HG02981 (cell line): Measurements from ENCODE around the gene PSME1.

Experiments
- ATAC-seq: cut with Tn5 transposase; IDR thresholded peaks from one replicate; pipeline ENCODE4 v1.9.1; 2021; ENCODE audit warnings: mild to moderate bottlenecking, moderate library complexity; ENCODE audit not compliant: unreplicated experiment

PSME1 gene

DNA sequence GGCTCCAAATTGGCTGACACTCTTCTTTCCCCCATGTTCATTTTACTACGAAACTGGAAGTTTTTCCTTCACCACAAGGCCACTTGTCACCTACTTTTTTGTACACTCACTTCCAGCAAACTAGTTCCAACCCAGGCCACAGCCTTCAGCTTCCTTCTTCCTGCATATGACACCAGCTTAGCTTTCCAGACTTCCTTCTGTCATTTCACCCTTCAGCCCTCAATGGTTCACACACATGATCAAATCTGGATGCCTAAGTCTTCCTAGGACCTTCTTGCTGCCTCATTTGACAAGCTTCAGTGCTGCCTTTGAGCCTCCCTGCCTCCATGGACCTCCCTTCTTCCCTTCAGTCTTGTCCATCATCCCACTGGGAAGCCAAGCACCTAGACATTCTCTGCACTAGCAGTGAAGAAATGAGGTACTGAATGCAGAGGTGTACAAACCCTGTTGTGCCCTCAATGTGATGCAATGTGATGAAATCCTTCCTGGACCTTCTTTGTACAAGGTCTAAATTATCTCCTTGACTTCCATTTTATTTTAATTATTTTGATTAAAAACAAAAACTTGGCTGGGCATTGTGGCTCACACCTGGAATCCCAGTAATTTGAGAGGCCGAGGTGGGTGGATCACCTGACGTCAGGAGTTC, 31.6 kb downstream of the PSME1 start:
- no peak for ATAC-seq

DNA sequence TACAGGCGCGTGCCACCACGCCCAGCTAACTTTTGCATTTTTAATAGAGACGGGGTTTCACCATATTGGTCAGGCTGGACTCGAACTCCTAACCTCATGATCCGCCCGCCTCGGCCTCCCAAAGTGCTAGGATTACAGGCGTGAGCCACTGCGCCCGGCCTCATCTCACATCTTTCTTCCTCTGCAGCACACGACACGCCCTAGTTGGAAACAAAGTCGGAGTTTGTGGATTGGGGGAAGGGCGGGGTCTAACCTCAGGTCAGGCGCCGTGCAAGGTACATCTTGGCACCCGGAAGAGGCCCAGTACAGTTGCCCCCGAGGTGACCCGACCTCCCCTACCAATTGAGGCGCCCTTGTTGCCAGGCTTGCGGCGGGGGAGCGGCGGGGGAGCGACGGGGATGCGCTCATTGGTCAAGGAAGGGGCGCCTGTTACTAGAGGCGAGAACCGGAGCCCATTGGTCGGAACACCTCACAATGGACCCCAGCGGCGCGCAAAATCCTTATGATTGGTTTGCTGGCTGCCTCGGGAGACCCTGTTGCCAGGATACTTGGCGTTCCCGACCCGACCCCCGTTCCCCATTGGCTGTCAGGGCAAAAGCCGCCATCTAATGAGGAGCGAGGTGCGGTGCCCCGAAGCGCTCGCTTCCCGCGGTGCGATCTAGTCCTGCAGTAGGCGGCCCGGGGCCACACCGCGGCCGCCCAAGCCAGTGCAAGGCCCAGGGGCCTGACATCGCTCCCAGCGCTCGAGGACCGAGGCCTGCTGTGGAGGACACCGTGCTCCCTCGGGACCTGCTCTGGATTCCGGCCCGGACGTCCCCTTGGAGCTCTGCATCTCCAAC, 35.6 kb downstream of the PSME1 start, which contains the start of gene REC8:
Gene REC8, plus strand, starts transcription at position 659 of the 839 bp plus-strand sequence. CDS start 473 bp downstream, outside the sequence.
- peak; percentile 81 for ATAC-seq

DNA sequence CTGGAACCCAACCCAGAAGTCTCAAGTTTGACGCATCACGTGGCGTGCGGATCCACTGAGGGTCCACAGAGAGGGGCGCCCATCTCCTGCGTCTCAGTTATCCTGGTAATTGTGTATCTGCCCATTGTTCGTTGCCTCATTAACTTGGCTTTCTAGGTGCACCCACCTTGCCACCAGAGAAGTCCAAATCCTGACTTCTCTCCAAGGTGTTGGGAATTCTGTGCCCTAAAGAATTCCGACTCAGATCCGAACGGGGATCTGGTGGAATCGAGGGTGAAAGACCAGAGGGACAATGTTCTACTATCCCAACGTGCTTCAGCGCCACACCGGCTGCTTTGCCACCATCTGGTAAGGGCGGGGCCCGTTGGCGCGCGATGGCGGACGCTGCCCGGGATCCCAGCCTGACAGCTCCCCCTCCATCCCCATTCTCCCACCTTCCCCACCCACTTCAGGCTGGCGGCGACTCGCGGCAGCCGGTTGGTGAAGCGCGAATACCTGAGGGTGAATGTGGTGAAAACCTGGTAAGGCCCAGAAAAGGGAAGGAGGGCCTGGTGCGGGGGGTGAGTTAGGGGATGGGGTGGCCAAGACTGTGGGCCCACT, 36.4 kb downstream of the PSME1 start:
- no peak for ATAC-seq

DNA sequence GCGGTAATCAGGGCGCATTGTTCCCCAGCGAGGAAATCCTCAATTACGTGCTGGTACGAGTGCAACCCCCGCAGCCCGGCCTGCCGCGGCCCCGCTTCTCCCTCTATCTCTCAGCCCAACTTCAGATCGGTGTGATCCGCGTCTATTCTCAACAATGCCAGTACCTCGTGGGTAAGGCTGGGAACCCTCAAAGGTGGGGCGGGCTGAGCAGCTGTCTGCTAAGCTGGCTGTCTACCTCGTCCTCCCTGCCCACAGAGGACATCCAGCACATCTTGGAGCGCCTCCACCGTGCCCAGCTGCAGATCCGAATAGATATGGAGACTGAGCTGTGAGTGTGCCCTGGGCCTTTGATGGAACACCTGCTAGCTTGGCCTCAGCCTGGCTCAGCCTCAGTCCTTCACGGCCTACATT, 36.9 kb downstream of the PSME1 start:
- no peak for ATAC-seq

DNA sequence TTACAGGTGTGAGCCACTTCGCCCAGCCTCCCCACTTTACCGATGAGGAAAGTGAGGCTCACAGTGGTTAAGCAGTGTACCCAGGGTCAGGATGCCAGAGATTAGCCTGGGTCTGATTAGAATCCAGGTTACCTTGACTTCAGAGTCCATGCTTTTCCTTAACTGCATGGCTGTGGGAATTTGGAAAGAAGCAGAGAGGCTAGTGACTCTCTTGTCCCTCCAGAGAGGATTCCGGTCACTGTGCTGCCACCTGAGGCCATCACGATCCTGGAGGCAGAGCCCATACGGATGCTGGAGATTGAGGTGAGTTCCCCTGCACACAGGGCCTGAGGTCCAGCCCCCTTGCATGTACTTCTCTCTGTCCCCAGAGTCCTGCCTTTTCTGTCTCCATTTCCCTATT, 40.6 kb downstream of the PSME1 start:
- no peak for ATAC-seq

DNA sequence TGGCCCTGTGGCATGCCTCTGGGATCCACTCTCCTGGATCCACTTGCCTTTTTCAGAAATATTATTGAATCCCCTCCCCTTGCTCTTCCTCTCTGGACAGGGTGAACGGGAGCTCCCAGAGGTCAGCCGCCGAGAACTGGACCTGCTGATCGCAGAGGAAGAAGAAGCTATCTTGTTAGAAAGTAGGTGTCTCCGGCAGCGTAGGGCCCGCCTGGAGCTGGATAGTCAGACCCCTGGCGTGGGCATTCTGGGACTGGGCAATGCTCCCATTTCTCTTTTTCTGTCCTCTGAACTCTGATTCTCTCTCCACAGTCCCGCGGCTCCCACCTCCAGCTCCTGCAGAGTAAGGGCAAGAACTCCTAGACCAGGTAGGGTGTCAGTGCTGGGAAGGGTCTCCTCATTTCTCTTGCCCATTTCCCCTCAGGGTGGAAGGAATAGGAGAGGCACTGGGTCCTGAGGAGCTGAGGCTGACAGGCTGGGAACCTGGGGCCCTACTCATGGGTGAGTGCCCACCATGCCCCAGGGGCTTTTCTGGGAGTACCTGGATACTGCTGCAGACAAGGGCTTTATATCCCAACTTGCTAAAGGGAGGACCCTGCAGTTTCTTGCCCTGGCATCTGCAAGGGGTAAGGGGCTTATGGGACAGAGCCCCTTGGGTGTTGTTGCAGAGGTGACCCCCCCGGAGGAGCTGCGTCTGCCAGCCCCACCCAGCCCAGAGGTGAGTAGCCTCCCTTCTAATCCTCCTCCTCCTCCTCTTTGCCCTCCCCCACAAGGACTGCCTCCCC, 41.2 kb downstream of the PSME1 start:
- ATAC-seq: no peak

DNA sequence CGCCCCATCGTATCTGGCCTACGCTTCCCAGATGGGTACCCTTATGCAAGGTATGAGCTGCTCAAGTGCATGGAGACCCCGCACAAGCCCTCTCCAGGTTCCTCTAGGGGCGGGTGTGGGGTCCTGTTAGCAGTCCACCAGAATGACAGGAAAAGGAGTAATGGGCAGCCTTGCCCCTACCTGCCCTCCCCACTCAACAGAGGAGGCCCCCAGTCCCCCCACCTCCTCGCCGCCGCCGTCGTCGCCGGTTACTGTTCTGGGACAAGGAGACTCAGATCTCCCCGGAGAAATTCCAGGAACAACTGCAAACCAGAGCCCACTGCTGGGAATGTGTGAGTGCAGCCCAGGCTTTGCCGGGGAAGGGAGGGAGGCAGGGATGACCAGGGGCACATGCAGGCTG, 41.9 kb downstream of the PSME1 start:
- ATAC-seq: no peak

DNA sequence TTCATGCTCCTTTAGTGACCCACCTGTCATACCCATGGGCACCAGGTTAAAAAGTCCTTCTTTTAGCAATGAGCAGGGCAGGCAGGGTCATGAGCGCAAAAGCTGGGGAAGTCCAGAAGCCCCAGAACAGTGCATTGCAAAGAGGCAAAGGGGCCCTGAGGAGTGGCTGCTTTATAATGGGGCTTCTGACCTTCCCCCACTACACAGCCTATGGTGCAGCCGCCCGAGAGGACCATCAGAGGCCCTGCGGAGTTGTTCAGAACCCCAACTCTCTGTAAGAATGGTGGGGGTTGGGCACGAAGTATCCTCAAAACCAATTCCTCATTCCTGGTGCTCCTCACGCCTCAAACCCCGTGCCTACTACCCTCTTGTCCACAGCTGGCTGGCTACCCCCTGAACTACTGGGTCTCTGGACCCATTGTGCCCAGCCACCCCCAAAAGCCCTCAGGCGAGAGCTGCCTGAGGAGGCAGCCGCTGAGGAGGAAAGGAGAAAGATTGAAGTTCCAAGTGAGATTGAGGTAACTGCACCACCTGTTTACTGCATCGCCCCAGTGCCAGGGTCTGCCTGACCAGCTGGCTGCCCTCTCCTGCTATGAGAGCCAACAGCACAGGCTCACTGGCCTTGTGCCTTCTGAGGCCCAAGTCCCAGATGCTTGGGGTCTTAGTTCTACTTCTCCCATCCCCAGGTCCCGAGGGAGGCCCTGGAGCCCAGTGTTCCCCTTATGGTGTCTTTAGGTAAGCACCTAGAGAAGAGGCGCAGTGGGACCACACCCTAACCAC, 42.6 kb downstream of the PSME1 start:
- no peak for ATAC-seq

DNA sequence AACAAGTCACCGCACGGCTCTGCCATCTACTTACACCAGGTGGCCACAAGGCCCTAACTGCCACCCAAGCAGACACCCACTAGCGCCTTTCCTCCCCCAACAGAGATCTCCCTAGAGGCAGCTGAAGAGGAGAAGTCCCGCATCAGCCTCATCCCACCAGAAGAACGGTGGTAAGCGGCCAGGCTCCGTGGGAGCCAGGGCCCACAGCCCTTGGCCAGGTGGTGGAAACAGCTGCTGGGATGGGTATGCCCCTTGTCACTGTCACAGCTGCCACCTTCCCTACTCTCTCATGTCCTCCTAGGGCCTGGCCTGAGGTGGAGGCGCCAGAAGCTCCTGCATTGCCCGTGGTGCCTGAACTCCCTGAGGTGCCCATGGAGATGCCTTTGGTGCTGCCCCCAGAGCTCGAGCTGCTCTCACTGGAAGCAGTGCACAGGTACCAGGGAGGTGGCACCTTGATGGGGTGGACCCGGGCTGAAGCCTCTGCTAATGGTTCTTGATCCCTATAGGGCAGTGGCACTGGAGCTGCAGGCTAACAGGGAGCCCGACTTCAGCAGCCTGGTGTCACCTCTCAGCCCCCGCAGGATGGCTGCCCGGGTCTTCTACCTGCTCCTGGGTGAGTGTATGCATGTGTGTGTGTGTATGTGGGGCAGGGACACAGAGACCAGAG, 43.4 kb downstream of the PSME1 start:
- ATAC-seq: no peak

DNA sequence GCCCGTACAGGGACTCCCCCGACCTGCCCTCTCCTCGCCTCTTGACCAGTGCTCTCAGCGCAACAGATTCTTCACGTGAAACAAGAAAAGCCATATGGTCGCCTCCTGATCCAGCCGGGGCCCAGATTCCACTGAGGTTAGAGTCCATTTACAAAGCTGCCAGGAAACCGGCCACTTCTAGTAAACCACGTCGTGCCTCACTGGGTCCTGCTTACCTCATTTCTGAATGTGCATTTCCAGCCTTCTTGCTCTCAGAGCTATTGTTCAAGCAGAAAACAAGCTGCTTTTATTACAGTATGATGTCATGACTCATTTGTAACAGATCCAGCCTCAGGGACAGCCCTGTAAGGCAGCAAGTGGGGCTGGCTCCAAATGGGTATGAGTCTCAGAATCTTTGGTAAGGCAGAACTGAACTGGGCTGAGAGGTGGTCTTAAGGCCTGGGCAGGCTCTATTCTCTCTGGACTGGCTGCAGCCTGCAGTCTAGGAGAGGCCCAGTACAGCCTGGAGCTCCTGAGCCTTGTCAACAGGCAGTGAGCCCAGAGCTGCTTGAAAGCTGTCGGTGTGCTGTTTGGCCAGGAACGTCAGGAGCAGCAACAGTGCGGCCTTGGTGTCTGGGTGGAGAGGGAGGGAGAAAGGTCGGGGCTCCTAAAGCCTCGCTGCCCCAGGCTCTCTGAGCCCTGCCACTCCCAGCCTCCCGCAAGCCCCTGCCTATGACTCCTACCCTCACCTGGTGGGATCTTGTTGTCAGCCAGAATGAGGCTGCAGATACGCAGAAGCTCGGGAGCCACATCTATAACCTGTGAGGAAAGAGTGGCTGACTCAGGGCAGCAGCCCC, 44.2 kb downstream of the PSME1 start:
- no peak for ATAC-seq

DNA sequence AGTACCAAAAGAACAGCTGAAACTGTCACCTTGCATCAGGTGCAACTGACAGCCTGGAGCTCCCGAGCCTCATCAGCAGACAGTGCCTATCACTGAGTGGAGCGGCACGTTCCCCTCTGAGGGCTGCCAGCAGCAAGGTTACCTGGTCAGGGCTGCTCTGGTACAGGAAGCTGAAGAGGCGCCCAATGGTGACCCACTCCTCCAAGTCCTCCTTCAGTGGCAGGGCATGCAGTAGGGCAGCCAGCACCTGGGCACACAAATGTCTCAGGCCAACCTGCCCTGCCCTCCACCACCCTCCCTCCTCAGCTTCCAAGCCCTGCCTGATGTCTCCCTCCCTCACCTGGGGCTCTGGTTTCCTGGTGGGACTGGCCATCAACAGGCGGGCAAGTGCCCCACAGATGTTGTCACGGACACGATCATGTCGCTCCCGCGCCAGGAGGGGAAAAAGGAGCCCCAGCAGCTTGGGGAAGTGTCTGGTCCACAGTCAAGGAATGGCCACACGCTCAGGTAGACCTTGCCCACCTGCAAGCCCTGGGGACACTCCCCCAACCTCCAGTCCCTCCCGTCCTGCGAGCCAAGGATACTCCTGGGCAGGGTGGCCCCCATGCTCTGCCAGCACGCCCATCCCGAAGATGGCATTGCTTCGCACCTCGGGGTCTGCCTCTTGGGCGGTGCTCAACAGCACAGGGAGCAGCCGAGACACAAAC, 45.5 kb downstream of the PSME1 start:
- ATAC-seq: no peak

DNA sequence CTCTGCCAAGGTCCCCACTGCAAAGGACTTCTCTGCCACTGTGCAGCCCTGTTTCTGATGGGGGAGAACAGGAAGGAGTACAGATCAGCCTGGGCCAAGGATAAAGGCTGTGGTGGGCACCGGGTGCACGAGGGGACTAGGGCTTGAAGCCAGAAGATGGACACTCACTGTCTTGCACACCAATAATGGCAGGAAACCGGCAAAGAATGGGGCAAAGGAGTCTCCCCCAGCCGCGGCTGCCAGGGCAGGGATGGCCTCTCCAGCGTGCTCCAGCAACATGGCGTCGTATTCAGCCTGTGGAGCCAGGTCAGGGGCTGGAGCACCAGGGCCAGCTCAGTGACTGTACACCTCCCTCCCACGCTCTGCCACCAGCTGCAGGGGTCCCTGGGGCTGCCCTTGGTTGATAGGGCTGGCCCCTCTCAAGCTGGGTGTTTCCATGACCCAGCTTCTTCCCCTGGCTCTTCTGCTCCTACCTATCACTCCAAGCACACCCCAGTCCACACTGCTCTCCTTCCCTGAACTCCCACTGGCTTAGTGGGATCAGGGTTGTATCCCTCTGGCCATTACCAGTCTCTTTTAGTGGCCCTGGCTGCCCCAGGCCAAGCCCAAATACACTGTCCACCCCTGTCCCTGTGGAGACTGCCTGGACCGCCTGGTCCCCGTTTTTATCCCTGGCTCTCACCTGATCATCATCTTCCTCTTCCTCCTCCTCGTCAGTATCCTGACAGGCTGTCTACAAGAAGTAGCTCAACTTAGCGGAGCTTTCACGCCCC, 46.3 kb downstream of the PSME1 start:
- ATAC-seq: no peak

DNA sequence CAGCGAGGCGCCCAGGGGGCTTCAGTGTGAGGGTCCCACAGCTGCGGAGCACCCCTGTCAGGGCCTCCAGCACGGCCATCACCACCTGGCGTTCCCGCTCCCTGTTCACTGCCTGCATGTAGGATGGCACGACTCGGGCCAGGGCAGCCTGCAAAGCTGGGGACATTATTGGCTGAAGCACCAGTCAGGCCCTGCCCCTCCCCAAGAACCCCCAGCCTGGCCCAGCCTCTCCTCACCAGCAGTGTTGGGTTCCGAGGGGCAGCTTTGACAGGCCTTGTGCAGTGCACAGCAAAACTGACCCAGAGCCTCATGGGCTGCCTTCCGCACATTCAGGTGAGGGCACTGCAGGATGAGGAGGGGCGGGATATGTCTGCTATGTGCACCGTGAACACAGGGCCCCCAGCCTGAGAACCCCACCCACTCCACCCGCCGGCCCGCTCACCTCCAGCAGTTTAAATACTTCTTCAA, 47.1 kb downstream of the PSME1 start:
- no peak for ATAC-seq

DNA sequence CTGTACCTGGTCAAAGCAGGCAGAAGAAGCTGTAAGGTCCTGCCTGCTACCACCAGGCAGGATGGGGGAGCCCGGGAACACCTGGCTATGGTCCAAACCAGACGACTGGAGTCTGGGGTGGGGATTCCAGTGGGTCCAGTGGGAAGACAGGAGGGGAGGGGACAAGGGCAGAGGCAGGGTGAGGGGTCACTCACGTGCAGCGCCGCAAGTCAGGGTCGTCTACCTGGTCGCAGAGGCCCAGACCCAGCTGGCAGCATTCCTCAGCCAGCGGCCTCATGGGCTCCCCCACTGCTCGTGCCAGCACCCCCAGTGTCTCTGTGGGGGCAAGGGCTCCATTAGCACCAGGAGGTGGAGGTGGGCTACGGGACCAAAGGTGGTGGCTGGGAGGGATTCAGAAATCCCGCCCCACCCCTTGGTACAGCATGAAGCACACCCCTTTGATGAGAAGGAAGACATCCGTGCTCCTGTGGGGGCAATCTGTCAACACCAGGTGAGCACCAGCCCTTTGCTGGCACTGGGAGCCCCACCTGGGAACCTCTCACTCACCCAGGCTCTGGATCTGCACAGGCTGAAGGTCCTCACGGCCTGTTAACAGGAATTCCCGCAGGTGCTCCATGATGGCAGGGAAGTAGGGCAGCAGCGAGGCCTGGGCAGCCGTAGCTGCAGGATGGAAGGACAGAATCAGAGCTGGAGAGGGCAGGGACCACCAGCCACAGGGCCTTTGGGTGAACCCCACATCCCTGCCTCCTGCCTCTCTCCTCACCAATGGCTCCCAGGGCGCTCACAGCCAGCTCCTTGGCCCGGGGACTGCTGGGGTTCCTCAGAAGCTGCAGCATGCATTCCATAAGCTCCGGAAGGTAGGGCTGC, 48.3 kb downstream of the PSME1 start:
- no peak for ATAC-seq

DNA sequence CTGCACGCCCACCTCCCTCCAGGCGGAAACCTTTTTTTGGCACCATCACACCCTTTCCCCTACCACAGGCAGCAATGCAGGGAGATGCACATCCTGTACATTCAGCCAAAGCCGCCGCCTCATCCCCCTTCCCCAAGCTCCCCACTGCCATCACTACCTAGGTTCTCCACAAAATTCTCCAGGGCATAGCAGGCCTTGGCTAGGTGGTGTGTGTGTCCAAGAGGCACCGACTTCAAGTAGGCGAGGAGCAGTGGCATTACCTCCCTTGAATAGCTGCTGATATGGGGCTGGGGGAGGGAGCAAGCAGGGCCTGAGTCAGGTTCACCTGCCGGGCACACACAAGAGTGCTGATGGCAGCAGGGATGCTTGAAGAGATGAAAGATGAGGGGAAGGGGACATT, 49.0 kb downstream of the PSME1 start:
- ATAC-seq: no peak

DNA sequence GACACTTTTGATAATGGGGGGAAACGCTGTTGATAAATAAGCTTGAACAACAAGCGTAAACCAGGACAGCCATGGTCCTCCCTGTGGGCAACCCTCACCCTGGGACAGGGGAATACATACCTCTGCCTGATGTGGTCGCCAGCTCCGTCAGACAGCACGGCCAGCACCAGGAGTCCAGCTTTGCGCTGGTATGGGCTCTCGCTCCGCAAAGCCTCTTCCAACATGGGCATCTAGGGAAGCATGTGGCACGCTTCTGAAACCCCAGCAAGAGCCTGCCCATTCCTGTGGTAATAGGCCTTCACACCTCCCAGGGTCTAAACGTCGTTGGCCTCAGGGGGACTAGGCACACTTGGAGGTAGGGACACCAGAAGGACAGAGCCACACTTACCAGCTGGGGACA, 49.7 kb downstream of the PSME1 start:
- ATAC-seq: no peak
